HCT116 (cell line): Measurements from ENCODE around the gene CAPN3. TPM values are rescaled to one million over a fixed set of nuclear protein-coding genes. Genes with fewer than 3 reads are reported as not detected.

Experiments
- ATAC-seq: fragments of 200-7000 bp; cut with Tn5 transposase; 2 replicates; pipeline ENCODE4 v1.9.1; 2020; ENCODE audit warnings: mild to moderate bottlenecking, moderate library complexity
- BruUV-seq: library from RNA; stranded (reverse); fragments of 400-500 nt; replicated peaks from 2 replicates; lab custom pipeline; 2021; lab: Mats Ljungman, UMichigan
- CTCF ChIA-PET: fragments of 300-600 bp; sonication (Branson Sonifier 250); formaldehyde crosslinking; loops from one replicate; lab custom pipeline; 2021; ENCODE audit warnings: antibody characterized with exemption; lab: Charles Lee
- POLR2A ChIA-PET: fragments of 300-600, 350-600 bp; sonication (Branson Sonifier 250); formaldehyde crosslinking; loops from one replicate; lab custom pipeline; 2021; ENCODE audit warnings: antibody characterized with exemption; lab: Charles Lee
- RAD21 ChIA-PET, 2 experiments: fragments of 300-600 bp; sonication (Branson Sonifier 250); formaldehyde crosslinking; loops; one replicate each; lab custom pipeline; 2023; ENCODE audit warnings: low total read pairs in 2 of 2; ENCODE audit not compliant: uncharacterized antibody in 2 of 2, unreplicated experiment in 2 of 2, low non-redundant PET in 1 of 2; lab: Charles Lee
- DNase-seq: peaks from one replicate; pipeline ENCODE4 v3.0.0-alpha.2; 2010; ENCODE audit warnings: low read depth, low spot score
- H2AFZ ChIP-seq: fragments of 200-600 bp; shearing (Covaris generic), sonication (generic); 2 replicates; pipeline ENCODE4 v1.6.1; 2017; ENCODE audit warnings: low read depth, mixed run types, mixed read lengths, antibody characterized with exemption, low read length; ENCODE audit not compliant: poor library complexity, severe bottlenecking
- H3K27ac ChIP-seq: 2 replicates; pipeline ENCODE4 v1.5.1; 2012; ENCODE audit warnings: low read depth, low read length
- H3K27me3 ChIP-seq: fragments of 200-600 bp; sonication (generic); 2 replicates; pipeline ENCODE4 v1.6.1; 2016; ENCODE audit warnings: mixed run types, low read length, mixed read lengths; ENCODE audit not compliant: insufficient read depth
- H3K36me3 ChIP-seq, 2 experiments: fragments of 200-500 bp in 1 of 2; fragments of 200-600 bp in 1 of 2; sonication (Bioruptor generic) in 1 of 2; sonication (generic) in 1 of 2; 2 replicates each; pipeline versions ENCODE4 v1.5.1 to v1.6.1; 2014 to 2016; ENCODE audit warnings: low read length in 2 of 2, inconsistent platforms in 1 of 2, mixed read lengths in 1 of 2, mixed run types in 1 of 2; ENCODE audit not compliant: insufficient read depth in 2 of 2, control insufficient read depth in 1 of 2
- H3K4me1 ChIP-seq, 2 experiments: fragments of 200-600 bp in 1 of 2; sonication (generic) in 1 of 2; 2 replicates each; pipeline versions ENCODE4 v1.5.1 to v1.6.1; 2012 to 2017; ENCODE audit warnings: low read length in 2 of 2, inconsistent platforms in 1 of 2, mild to moderate bottlenecking in 1 of 2, mixed read lengths in 1 of 2, mixed run types in 1 of 2, moderate library complexity in 1 of 2; ENCODE audit not compliant: insufficient read depth in 2 of 2, control insufficient read depth in 1 of 2
- H3K4me2 ChIP-seq: fragments of 200-600 bp; sonication (generic); 2 replicates; pipeline ENCODE4 v1.6.1; 2017; ENCODE audit warnings: mixed run types, low read length, mixed read lengths
- H3K4me3 ChIP-seq, 2 experiments: fragments of 200-600 bp in 1 of 2; sonication (generic) in 1 of 2; replicated peaks in 1 of 2; 2 replicates each; pipeline ENCODE4 v1.5.1; 2011 to 2016; ENCODE audit warnings: low read length in 2 of 2, control low read depth in 1 of 2, low read depth in 1 of 2, mild to moderate bottlenecking in 1 of 2, mixed read lengths in 1 of 2, mixed run types in 1 of 2
- H3K79me2 ChIP-seq: fragments of 200-600 bp; sonication (generic); 2 replicates; pipeline ENCODE4 v1.6.1; 2017; ENCODE audit warnings: mild to moderate bottlenecking, mixed run types, low read length, moderate library complexity, mixed read lengths; ENCODE audit not compliant: insufficient read depth
- H3K9ac ChIP-seq: fragments of 200-600 bp; sonication (generic); 2 replicates; pipeline ENCODE4 v1.6.1; 2016; ENCODE audit warnings: low read length, mixed read lengths
- H3K9me2 ChIP-seq: fragments of 200-600 bp; sonication (generic), shearing (Covaris generic); 2 replicates; pipeline ENCODE4 v1.6.1; 2017; ENCODE audit warnings: mixed run types, mild to moderate bottlenecking, moderate library complexity; ENCODE audit not compliant: insufficient read depth
- H3K9me3 ChIP-seq, 2 experiments: fragments of 200-500 bp in 1 of 2; fragments of 200-600 bp in 1 of 2; sonication (Bioruptor generic) in 1 of 2; sonication (generic) in 1 of 2; 2 replicates each; pipeline ENCODE4 v1.6.1; 2014 to 2017; ENCODE audit warnings: low read length in 2 of 2, mixed read lengths in 2 of 2, inconsistent platforms in 1 of 2, low read depth in 1 of 2, mild to moderate bottlenecking in 1 of 2, mixed run types in 1 of 2, moderate library complexity in 1 of 2; ENCODE audit not compliant: control insufficient read depth in 1 of 2, insufficient read depth in 1 of 2
- H4K20me1 ChIP-seq: fragments of 200-600 bp; sonication (generic), shearing (Covaris generic); 2 replicates; pipeline ENCODE4 v1.6.1; 2017; ENCODE audit warnings: mixed run types, mild to moderate bottlenecking, moderate library complexity; ENCODE audit not compliant: insufficient read depth
- CBX3 ChIP-seq: IDR thresholded peaks from 2 replicates; pipeline ENCODE4 v1.6.1; 2012; ENCODE audit warnings: low read depth
- CEBPB ChIP-seq: IDR thresholded peaks from 2 replicates; pipeline ENCODE4 v1.6.1; 2012; ENCODE audit warnings: low read depth
- ELF1 ChIP-seq: IDR thresholded peaks from 2 replicates; pipeline ENCODE4 v1.6.1; 2012; ENCODE audit warnings: low read depth, borderline replicate concordance
- EZH2 ChIP-seq: fragments of 200-600 bp; sonication (generic); IDR thresholded peaks from 2 replicates; pipeline ENCODE4 v1.6.1; 2017; ENCODE audit warnings: antibody characterized with exemption, mixed run types
- EZH2phosphoT487 ChIP-seq: fragments of 200-600 bp; IDR thresholded peaks from 2 replicates; pipeline ENCODE4 v1.6.1; 2018; ENCODE audit warnings: antibody characterized with exemption, borderline replicate concordance
- FOSL1 ChIP-seq: IDR thresholded peaks from 2 replicates; pipeline ENCODE4 v1.6.1; 2012; ENCODE audit warnings: low read depth
- JUND ChIP-seq: IDR thresholded peaks from 2 replicates; pipeline ENCODE4 v1.6.1; 2012
- POLR2A ChIP-seq: IDR thresholded peaks from 2 replicates; pipeline ENCODE4 v1.7.0; 2011; ENCODE audit warnings: borderline replicate concordance; ENCODE audit not compliant: insufficient read depth, insufficient read length; ENCODE audit errors: extremely low read depth
- RAD21 ChIP-seq: IDR thresholded peaks from 2 replicates; pipeline ENCODE4 v1.6.1; 2012; ENCODE audit warnings: low read depth, mild to moderate bottlenecking
- SIN3A ChIP-seq: IDR thresholded peaks from 2 replicates; pipeline ENCODE4 v1.6.1; 2012; ENCODE audit warnings: low read depth
- SP1 ChIP-seq: IDR thresholded peaks from 2 replicates; pipeline ENCODE4 v1.6.1; 2012; ENCODE audit warnings: low read depth
- SRF ChIP-seq: IDR thresholded peaks from 2 replicates; pipeline ENCODE4 v1.6.1; 2012; ENCODE audit warnings: low read depth
- TCF7L2 ChIP-seq: IDR thresholded peaks from 2 replicates; pipeline ENCODE4 v1.7.0; 2011; ENCODE audit warnings: borderline replicate concordance, inconsistent platforms; ENCODE audit not compliant: insufficient read depth, insufficient read length; ENCODE audit errors: extremely low read depth
- YY1 ChIP-seq: IDR thresholded peaks from 2 replicates; pipeline ENCODE4 v1.6.1; 2011; ENCODE audit warnings: low read length, low read depth, moderate library complexity, mild to moderate bottlenecking; ENCODE audit not compliant: insufficient replicate concordance; ENCODE audit errors: extremely low read depth
- ZBTB33 ChIP-seq: IDR thresholded peaks from 2 replicates; pipeline ENCODE4 v1.6.1; 2011; ENCODE audit warnings: mild to moderate bottlenecking, low read length, moderate library complexity; ENCODE audit not compliant: insufficient replicate concordance; ENCODE audit errors: extremely low read depth
- ZNF274 ChIP-seq: fragments of 200-500 bp; sonication (Bioruptor generic); IDR thresholded peaks from 2 replicates; pipeline ENCODE4 v1.6.1; 2014; ENCODE audit warnings: mild to moderate bottlenecking, low read depth, low read length, inconsistent platforms
- intact Hi-C: fragments of 100-400 bp; cut with micrococcal nuclease; formaldehyde crosslinking; loops from 2 replicates; pipeline ENCODE4 v1.10.0; 2022
- total RNA-seq: library from RNA; stranded (reverse); gene quantifications from one replicate; pipeline ENCODE4 v1.2.1, GENCODE V29; 2021; ENCODE audit not compliant: unreplicated experiment
- TF ChIP-seq, protein P1 (sequence below), 3 experiments: fragments of 200-600 bp in 1 of 3; sonication (generic) in 1 of 3; IDR thresholded peaks in 2 of 3; conservative IDR thresholded peaks in 1 of 3; 2 replicates each; pipeline ENCODE4 v1.5.1; 2012 to 2017; ENCODE audit warnings: low read depth in 2 of 3, low read length in 2 of 3, antibody characterized with exemption in 1 of 3, borderline replicate concordance in 1 of 3, control low read depth in 1 of 3, mild to moderate bottlenecking in 1 of 3, mixed read lengths in 1 of 3, mixed run types in 1 of 3, moderate library complexity in 1 of 3; ENCODE audit not compliant: insufficient read depth in 1 of 3
- TF ChIP-seq, protein P2 (sequence below): IDR thresholded peaks from 2 replicates; pipeline ENCODE4 v1.6.1; 2012
- TF ChIP-seq, protein P3 (sequence below): IDR thresholded peaks from 2 replicates; pipeline ENCODE4 v1.6.1; 2012; ENCODE audit warnings: low read depth
- TF ChIP-seq, protein P4 (sequence below): IDR thresholded peaks from 2 replicates; pipeline ENCODE4 v1.6.1; 2012

Gene CAPN3
- total RNA-seq, 1 experiment from 2014 or later, result 1.8 TPM

GRCh38 chr15:42356851-42357250, 2.5 kb upstream of the CAPN3 start:
- Histone ChIP-seq H3K9me2 (no peaks in the 10 kb centered on the region), H3K4me2 (no peak overlapping the region), H3K9ac (no peak overlapping the region), H3K4me1 (no peaks in the 10 kb centered on the region), H3K27ac (no peak overlapping the region), H3K79me2 (no peaks in the 10 kb centered on the region), H2AFZ (no peak overlapping the region), H3K27me3 (no peaks in the 10 kb centered on the region), H4K20me1 (no peaks in the 10 kb centered on the region), H3K4me3 (no peak overlapping the region), H3K36me3 (no peaks in the 10 kb centered on the region), H3K9me3 (no peaks in the 10 kb centered on the region)
- no peak for ATAC-seq
- DNase-seq, result no peak
- RAD21 ChIA-PET, result no interaction called here
- POLR2A ChIA-PET, result no interaction called here
- BruUV-seq, result no TSS peak
- CTCF ChIA-PET, result no interaction called here
- intact Hi-C loops, result no loop called here
- TF ChIP-seq, protein P1, sequence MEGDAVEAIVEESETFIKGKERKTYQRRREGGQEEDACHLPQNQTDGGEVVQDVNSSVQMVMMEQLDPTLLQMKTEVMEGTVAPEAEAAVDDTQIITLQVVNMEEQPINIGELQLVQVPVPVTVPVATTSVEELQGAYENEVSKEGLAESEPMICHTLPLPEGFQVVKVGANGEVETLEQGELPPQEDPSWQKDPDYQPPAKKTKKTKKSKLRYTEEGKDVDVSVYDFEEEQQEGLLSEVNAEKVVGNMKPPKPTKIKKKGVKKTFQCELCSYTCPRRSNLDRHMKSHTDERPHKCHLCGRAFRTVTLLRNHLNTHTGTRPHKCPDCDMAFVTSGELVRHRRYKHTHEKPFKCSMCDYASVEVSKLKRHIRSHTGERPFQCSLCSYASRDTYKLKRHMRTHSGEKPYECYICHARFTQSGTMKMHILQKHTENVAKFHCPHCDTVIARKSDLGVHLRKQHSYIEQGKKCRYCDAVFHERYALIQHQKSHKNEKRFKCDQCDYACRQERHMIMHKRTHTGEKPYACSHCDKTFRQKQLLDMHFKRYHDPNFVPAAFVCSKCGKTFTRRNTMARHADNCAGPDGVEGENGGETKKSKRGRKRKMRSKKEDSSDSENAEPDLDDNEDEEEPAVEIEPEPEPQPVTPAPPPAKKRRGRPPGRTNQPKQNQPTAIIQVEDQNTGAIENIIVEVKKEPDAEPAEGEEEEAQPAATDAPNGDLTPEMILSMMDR (IDR thresholded peaks at IDR 0.05 in 2 of 3, conservative IDR thresholded peaks at IDR 0.05 in 1 of 3; ENCODE audit: borderline replicate concordance in 1 of 3, insufficient read depth in 1 of 3, low read depth in 2 of 3, low read length in 2 of 3), result no peak
- no peak for TF ChIP-seq ELF1
- no peak for TF ChIP-seq CBX3
- no peak for TF ChIP-seq TCF7L2
- TF ChIP-seq SIN3A, result no peak
- TF ChIP-seq POLR2A, result no peak
- TF ChIP-seq ZBTB33, result no peak
- no peak for TF ChIP-seq ZNF274
- no peak for TF ChIP-seq EZH2phosphoT487
- no peak for TF ChIP-seq YY1
- TF ChIP-seq, protein P2, sequence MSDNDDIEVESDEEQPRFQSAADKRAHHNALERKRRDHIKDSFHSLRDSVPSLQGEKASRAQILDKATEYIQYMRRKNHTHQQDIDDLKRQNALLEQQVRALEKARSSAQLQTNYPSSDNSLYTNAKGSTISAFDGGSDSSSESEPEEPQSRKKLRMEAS, result no peak
- TF ChIP-seq FOSL1, result no peak
- TF ChIP-seq, protein P3, sequence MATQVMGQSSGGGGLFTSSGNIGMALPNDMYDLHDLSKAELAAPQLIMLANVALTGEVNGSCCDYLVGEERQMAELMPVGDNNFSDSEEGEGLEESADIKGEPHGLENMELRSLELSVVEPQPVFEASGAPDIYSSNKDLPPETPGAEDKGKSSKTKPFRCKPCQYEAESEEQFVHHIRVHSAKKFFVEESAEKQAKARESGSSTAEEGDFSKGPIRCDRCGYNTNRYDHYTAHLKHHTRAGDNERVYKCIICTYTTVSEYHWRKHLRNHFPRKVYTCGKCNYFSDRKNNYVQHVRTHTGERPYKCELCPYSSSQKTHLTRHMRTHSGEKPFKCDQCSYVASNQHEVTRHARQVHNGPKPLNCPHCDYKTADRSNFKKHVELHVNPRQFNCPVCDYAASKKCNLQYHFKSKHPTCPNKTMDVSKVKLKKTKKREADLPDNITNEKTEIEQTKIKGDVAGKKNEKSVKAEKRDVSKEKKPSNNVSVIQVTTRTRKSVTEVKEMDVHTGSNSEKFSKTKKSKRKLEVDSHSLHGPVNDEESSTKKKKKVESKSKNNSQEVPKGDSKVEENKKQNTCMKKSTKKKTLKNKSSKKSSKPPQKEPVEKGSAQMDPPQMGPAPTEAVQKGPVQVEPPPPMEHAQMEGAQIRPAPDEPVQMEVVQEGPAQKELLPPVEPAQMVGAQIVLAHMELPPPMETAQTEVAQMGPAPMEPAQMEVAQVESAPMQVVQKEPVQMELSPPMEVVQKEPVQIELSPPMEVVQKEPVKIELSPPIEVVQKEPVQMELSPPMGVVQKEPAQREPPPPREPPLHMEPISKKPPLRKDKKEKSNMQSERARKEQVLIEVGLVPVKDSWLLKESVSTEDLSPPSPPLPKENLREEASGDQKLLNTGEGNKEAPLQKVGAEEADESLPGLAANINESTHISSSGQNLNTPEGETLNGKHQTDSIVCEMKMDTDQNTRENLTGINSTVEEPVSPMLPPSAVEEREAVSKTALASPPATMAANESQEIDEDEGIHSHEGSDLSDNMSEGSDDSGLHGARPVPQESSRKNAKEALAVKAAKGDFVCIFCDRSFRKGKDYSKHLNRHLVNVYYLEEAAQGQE, result no peak
- TF ChIP-seq, protein P4, sequence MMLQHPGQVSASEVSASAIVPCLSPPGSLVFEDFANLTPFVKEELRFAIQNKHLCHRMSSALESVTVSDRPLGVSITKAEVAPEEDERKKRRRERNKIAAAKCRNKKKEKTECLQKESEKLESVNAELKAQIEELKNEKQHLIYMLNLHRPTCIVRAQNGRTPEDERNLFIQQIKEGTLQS, result no peak
- no peak for TF ChIP-seq CEBPB
- TF ChIP-seq SP1, result no peak
- TF ChIP-seq SRF, result no peak
- no peak for TF ChIP-seq RAD21
- TF ChIP-seq JUND, result no peak
- TF ChIP-seq EZH2, result no peak
